HL-60/S4 treated with phorbol 12-myristate 13-acetate at 8.2 ng/mL for 4 days and 3 days (cell line): ENCODE data around the gene TMEM91.

ENCODE experiments used
- in situ Hi-C: fragments of 300-500 bp; cut with MboI; formaldehyde crosslinking; loops from 2 replicates; pipeline ENCODE4 v1.15.0; 2022; ENCODE audit warnings: low sequenced_read_pairs

The TMEM91 gene

GRCh38 chr19:41427647-41428480 lies 51.5 kb downstream of the TMEM91 start:
- in situ Hi-C loops, result no loop called here

GRCh38 chr19:41428481-41428859 lies 52.1 kb downstream of the TMEM91 start:
- in situ Hi-C loops, result no loop called here

GRCh38 chr19:41430922-41431321 lies 54.6 kb downstream of the TMEM91 start:
- in situ Hi-C loops, result no loop called here

GRCh38 chr19:41431426-41432386 lies 55.4 kb downstream of the TMEM91 start:
- in situ Hi-C loops, result no loop called here

- in situ Hi-C loops, result no loop called here
Measured at GRCh38 chr19:41433171-41433570, 56.8 kb downstream of the TMEM91 start.
